Osteoblast (primary cell): ENCODE results near the gene DLG1. TPM values are rescaled to one million over a fixed set of nuclear protein-coding genes. Genes with fewer than 3 reads are reported as not detected.

Experiments used
- DNase-seq: peaks from one replicate; pipeline ENCODE4 v3.0.0; 2011; ENCODE audit warnings: low spot score, mixed read lengths; ENCODE audit not compliant: insufficient read length; ENCODE audit errors: missing footprints
- H2AFZ ChIP-seq: 2 replicates; pipeline ENCODE4 v1.6.0; 2011; ENCODE audit warnings: mild to moderate bottlenecking, low read length
- H3K27ac ChIP-seq: 2 replicates; pipeline ENCODE4 v1.5.1; 2011; ENCODE audit warnings: mild to moderate bottlenecking, low read depth, low read length, moderate library complexity
- H3K27me3 ChIP-seq: 2 replicates; pipeline ENCODE4 v1.6.0; 2012; ENCODE audit warnings: mild to moderate bottlenecking, control low read depth, inconsistent platforms, low read length, moderate library complexity; ENCODE audit not compliant: insufficient read depth
- H3K36me3 ChIP-seq: 2 replicates; pipeline ENCODE4 v1.5.1; 2011; ENCODE audit warnings: mild to moderate bottlenecking, low read length, control low read depth, moderate library complexity; ENCODE audit not compliant: insufficient read depth
- H3K4me1 ChIP-seq: 2 replicates; pipeline ENCODE4 v1.5.1; 2011; ENCODE audit warnings: mild to moderate bottlenecking, low read length, control low read depth, moderate library complexity; ENCODE audit not compliant: insufficient read depth
- H3K4me2 ChIP-seq: 2 replicates; pipeline ENCODE4 v1.6.0; 2011; ENCODE audit warnings: mild to moderate bottlenecking, low read length; ENCODE audit not compliant: insufficient read depth
- H3K4me3 ChIP-seq: fragments of 200-600 bp; sonication (generic); 3 replicates; pipeline ENCODE4 v1.5.1; 2012; ENCODE audit warnings: mild to moderate bottlenecking, low read length, inconsistent platforms; ENCODE audit not compliant: insufficient read depth
- H3K79me2 ChIP-seq: 2 replicates; pipeline ENCODE4 v1.6.0; 2012; ENCODE audit warnings: mild to moderate bottlenecking, low read length, control low read depth, inconsistent platforms; ENCODE audit not compliant: insufficient read depth
- H3K9me3 ChIP-seq: 2 replicates; pipeline ENCODE4 v1.5.1; 2011; ENCODE audit warnings: low read depth, low read length, control low read depth
- H4K20me1 ChIP-seq: 2 replicates; pipeline ENCODE4 v1.6.0; 2012; ENCODE audit warnings: mild to moderate bottlenecking, low read length, control low read depth; ENCODE audit not compliant: insufficient read depth
- CTCF ChIP-seq: IDR thresholded peaks from 2 replicates; pipeline ENCODE4 v1.5.1; 2011; ENCODE audit warnings: mild to moderate bottlenecking, low read depth, low read length, moderate library complexity; ENCODE audit errors: extremely low read depth
- total RNA-seq: library from RNA; depleted of rRNA; stranded (reverse); fragments of >200 nt; gene quantifications from 2 replicates; pipeline ENCODE4 v1.2.3, GENCODE V29; 2012

Gene DLG1
- total RNA-seq, 1 donor = 79.3 TPM

GRCh38 chr3:197343656-197344408 is 45.4 kb upstream of the DLG1 start:
- H3K36me3 ChIP-seq = no peaks in the 10 kb centered on the region
- no peaks in the 10 kb centered on the region for H3K79me2 ChIP-seq
- H2AFZ ChIP-seq = no peak overlapping the region
- TF ChIP-seq CTCF = no peak
- H4K20me1 ChIP-seq = no peaks in the 10 kb centered on the region
- no peak overlapping the region for H3K4me3 ChIP-seq
- DNase-seq = no peak
- H3K27ac ChIP-seq = no peak overlapping the region
- peaks cover 3% of the 10 kb centered on the region for H3K27me3 ChIP-seq
- H3K9me3 ChIP-seq = no peaks in the 10 kb centered on the region
- H3K4me1 ChIP-seq = peaks cover 11% of the 10 kb centered on the region
- no peak overlapping the region for H3K4me2 ChIP-seq

GRCh38 chr3:197343111-197343510 is 44.7 kb upstream of the DLG1 start:
- Histone ChIP-seq H3K4me2 (no peak overlapping the region), H4K20me1 (no peaks in the 10 kb centered on the region), H3K27ac (no peak overlapping the region), H3K79me2 (no peaks in the 10 kb centered on the region), H3K9me3 (no peaks in the 10 kb centered on the region), H2AFZ (no peak overlapping the region), H3K4me3 (no peak overlapping the region), H3K36me3 (no peaks in the 10 kb centered on the region), H3K27me3 (no peaks in the 10 kb centered on the region), H3K4me1 (peaks cover 11% of the 10 kb centered on the region)
- DNase-seq = no peak
- TF ChIP-seq CTCF = no peak

GRCh38 chr3:197340521-197340871 is 42.1 kb upstream of the DLG1 start:
- Histone ChIP-seq H3K4me3 (no peak overlapping the region), H3K79me2 (no peaks in the 10 kb centered on the region), H3K4me2 (peak overlapping the region; percentile 41), H3K9me3 (no peaks in the 10 kb centered on the region), H4K20me1 (no peaks in the 10 kb centered on the region), H2AFZ (peak overlapping the region; percentile 94), H3K27ac (no peak overlapping the region), H3K4me1 (peaks cover 11% of the 10 kb centered on the region), H3K27me3 (no peaks in the 10 kb centered on the region), H3K36me3 (no peaks in the 10 kb centered on the region)
- DNase-seq = no peak
- no peak for TF ChIP-seq CTCF

- no peaks in the 10 kb centered on the region for H3K36me3 ChIP-seq
- no peaks in the 10 kb centered on the region for H3K9me3 ChIP-seq
- H3K27me3 ChIP-seq = no peaks in the 10 kb centered on the region
- no peak for TF ChIP-seq CTCF
- peaks cover 11% of the 10 kb centered on the region for H3K4me1 ChIP-seq
- peak overlapping the region; percentile 94 for H2AFZ ChIP-seq
- H3K79me2 ChIP-seq = no peaks in the 10 kb centered on the region
- peak overlapping the region; percentile 41 for H3K4me2 ChIP-seq
- no peaks in the 10 kb centered on the region for H4K20me1 ChIP-seq
- peak overlapping the region; percentile 46 for H3K27ac ChIP-seq
- H3K4me3 ChIP-seq = peak overlapping the region; percentile 5
- DNase-seq = peak; percentile 77
Observed at GRCh38 chr3:197339841-197340520, 41.6 kb upstream of the DLG1 start.
